GM18505 (cell line): Measurements from ENCODE around the gene CD300LG.
"Not testable (repeated sequence)": the region's sequence is repeated elsewhere in the genome, so short reads cannot be mapped to it uniquely, and the experiment has no call there.

Experiments
- ATAC-seq: cut with Tn5 transposase; IDR thresholded peaks from one replicate; pipeline ENCODE4 v1.9.1; 2021; ENCODE audit not compliant: unreplicated experiment
- POLR2A ChIP-seq: IDR thresholded peaks from 4 replicates; pipeline ENCODE4 v1.6.1; 2011; ENCODE audit warnings: borderline replicate concordance; ENCODE audit not compliant: insufficient read depth, insufficient read length; ENCODE audit errors: extremely low read depth

The CD300LG gene

GRCh38 chr17:43881758-43882505 lies 35.0 kb downstream of the CD300LG start:
- no peak for ATAC-seq
- TF ChIP-seq POLR2A, result no peak

GRCh38 chr17:43882761-43883415 lies 35.9 kb downstream of the CD300LG start:
- ATAC-seq, result no peak
- no peak for TF ChIP-seq POLR2A

GRCh38 chr17:43888548-43888947 lies 41.6 kb downstream of the CD300LG start:
- no peak for ATAC-seq
- no peak for TF ChIP-seq POLR2A

- no peak for ATAC-seq
- TF ChIP-seq POLR2A, result no peak
Observed at GRCh38 chr17:43890240-43890639, 43.3 kb downstream of the CD300LG start.

GRCh38 chr17:43891851-43892646 lies 45.1 kb downstream of the CD300LG start:
- no peak for ATAC-seq
- TF ChIP-seq POLR2A, result no peak

GRCh38 chr17:43892647-43892952 lies 45.6 kb downstream of the CD300LG start:
- no peak for ATAC-seq
- TF ChIP-seq POLR2A, result no peak

GRCh38 chr17:43894494-43894893 lies 47.5 kb downstream of the CD300LG start:
- ATAC-seq, result not testable (repeated sequence)

GRCh38 chr17:43897831-43898230 lies 50.9 kb downstream of the CD300LG start:
- no peak for ATAC-seq
- TF ChIP-seq POLR2A, result no peak

- no peak for TF ChIP-seq POLR2A
- ATAC-seq, result no peak
Observed at GRCh38 chr17:43898446-43898845, 51.5 kb downstream of the CD300LG start.

GRCh38 chr17:43900183-43900857 lies 53.3 kb downstream of the CD300LG start:
- no peak for TF ChIP-seq POLR2A
- ATAC-seq, result no peak

- ATAC-seq, result no peak
- TF ChIP-seq POLR2A, result no peak
Observed at GRCh38 chr17:43900858-43901754, 54.1 kb downstream of the CD300LG start.

- ATAC-seq, result no peak
- TF ChIP-seq POLR2A, result no peak
Observed at GRCh38 chr17:43901861-43902589, 55.0 kb downstream of the CD300LG start.
